Glomerular visceral epithelial cell (primary cell): ENCODE measurements around the gene VWA8.
"Not testable (repeated sequence)": the region's sequence is repeated elsewhere in the genome, so short reads cannot be mapped to it uniquely, and the experiment has no call there.

Experiments used
- DNase-seq: peaks from one replicate; pipeline ENCODE4 v3.0.0-alpha.2; 2016; ENCODE audit errors: extremely low spot score

VWA8 gene

DNA sequence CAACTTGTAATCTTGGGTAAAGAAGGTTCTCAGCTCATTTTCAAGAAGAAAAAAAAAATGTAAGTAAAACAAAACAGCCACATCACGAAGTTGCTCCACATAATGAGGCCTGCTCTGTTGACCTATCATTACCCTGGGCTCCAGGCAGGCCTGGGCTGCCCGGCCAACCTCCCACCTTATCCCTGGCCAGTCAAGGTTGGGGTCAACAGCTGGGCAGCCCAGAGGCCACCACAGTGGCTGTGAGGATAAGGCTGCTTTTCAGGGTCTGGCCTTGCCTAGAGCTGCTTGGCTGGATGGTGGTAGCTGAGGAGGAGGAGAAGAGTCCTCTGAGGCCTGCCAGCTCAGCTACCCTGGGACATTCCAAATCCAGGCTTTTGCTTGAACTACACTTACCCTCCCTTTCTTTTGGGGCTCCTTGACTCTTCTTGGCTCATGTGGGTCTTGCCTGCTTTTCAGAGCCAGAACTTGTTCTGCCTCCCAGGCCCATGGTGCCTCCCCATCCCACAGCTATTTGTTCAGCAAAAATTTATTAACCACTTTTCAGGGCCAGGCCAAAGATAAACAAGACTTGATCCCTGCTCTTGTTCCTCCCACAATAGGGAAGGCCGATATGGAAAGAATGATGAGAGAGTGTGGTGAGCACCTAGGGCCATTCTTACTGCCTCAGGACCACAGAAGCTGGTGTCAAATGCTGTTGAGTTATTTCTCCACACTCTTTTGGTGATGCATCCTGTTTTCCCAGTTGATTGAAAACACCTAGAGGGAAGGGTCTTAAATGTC is 401.9 kb downstream of the VWA8 start:
- no peak for DNase-seq

DNA sequence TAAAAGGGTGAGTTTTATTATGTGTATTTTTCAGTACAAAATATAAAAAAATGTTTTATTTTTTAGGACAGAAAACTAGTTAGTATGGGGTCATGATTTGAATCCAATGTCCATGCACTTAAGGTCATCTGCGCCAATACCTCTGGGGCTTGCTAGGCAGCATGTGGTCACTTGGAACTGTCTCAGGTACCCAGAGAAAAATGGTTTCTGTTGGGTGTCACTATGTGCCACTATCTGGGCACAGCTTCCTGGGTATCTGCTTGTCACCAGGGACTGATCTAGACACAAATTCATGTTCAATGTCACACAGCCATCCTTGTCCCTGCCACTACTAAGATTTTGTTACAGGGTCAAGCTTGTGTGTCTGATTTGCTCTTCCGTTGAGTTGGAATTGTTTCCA is 403.2 kb downstream of the VWA8 start:
- no peak for DNase-seq

DNA sequence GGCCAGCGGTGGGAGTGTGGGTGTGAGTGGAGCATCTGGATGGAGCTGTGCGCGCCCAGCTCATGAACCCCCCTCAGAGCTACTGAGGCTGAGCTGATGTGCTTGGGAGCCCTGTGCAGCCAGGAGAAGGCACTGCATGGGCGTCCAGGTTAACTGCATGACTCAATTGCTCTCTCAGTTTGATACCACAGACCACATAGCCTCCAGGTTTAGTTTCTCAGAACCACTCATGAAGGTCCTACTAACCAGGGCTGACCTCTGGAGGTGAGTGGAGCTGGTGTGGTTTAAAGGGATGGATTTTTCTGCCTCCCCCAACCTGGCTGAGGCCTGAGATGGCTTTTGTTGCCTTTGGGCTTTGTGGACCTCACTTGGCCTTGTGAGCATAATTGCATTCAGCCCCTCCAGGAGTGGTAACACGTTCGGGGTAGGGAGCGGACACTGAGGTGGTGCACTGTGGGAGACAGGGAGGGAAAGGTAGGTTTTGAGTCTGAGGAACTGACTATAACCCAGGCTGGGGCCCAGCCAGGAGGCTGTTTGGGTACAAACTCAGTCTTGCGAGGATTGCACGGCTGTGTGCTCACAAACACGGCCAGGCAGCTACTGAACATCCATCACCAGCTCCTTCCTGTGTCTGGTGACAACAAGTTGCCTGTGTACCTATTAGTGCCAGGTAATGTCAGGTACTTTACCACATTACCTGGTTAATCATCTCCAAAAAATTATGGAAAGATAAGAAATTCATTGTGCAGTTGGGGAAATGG is 406.1 kb downstream of the VWA8 start:
- DNase-seq = no peak

DNA sequence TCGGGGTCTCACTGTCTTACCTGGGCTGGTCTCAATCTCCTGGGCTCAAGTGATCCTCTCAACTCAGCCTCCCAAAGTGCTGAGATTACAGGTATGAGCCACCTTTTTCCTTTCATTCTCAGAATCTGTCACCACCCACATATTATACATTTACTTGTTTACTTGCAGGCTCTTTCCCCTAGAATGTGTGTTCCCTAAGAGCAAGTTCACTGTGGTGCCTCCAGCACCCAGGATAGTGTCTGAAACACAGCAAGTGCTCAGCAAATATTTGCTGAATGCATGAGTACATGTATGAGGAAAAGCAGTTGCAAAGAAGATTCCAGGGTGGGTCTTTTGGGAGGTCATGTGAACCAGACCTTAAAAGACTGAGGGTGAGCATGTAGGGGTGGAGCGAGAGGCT is 406.7 kb downstream of the VWA8 start:
- DNase-seq = no peak

DNA sequence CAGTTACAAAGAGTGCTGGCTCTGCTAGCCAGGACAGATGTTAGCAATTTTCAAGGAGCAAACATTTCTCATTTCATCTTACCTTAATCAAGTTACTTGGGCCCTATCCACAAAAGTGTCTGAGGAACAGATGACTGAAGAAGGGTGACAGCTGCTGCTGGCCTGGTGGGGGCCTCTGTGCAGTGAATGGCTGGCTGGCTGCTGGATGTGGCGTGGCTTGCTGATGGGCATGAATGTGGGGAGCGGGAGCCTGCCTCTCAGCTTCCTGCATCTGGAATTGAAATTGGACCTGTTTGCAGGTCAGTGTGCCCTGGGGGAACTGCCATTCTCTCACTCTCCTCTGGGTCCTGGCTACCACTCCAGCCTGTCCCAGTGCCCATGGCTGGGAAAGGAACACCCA is 408.9 kb downstream of the VWA8 start:
- DNase-seq = no peak

DNA sequence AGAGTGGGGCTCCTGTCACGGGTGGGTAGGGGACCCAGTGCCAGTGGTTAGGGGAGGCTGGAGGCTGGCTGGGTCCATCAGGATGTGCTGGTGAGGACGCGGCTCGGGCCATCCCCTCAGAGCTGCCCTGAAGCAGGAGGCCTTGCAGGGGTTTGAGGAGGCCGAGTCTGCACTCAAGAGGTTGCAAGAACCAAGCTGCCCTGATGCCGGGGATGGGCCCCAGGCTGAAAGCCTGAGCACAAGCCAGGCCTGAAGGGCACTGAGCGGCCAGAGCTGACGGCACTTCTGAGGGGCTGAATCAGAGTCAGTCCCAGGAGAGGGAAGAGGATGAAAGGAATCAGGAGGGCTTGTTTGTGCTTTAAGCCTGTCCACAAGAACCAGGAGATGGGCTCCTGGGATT is 410.6 kb downstream of the VWA8 start:
- DNase-seq = no peak

DNA sequence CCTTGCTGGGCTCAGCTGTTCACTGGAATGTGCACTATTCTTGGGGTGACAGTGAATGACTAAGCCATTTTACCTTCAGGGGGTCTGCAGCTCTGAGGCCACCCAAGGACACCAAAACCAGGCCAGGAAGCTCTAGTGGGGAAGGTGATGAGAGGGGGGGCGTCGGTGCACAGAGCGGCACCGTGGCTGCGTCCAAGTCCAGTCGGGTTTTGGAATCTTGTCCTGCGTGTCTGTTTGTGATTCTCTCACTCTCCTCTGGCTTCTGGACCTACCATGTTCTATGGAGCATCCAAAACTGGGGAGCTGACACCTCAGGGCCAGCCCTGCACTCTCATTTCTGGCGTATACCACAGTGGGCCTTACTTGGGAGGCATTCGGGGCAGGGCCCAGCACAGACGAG is 411.4 kb downstream of the VWA8 start:
- DNase-seq = no peak

DNA sequence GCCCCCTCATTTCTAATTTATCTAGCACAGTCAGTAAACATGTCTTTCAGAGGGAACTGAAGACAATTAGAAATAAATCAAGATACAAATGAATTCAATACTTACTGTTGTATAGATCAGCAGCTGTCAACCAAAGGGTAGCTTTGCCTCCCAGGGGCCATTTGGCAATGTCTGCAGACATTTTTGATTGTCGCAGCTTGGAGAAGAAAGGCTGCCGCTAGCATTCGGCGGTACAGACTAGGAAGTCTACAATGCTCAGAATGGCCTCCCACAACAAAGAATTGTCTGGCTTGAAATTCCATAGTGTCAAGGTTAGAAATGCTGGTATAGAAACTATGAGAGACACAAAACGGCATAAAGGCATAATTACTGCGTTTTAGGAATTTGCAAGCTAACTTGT is 412.0 kb downstream of the VWA8 start:
- DNase-seq = no peak

DNA sequence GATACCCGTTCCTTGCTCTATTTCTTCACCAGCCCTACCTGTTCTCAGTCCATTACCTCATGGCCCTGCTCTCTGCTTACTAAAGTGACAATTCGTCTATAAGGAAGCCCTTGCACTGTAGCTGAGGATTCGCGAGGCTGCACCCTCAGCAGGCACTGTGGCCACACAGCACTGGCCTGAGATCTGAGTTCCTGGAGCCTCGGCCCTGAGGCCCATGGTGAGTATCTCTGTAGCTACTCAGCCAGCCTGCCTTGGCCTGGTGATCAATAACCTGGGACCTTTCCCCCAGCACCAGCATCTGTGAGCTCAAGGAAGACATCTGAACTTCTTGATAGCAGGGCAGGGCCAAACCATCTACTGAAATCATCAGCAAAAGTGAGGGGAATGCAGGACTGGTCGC is 412.9 kb downstream of the VWA8 start:
- no peak for DNase-seq

DNA sequence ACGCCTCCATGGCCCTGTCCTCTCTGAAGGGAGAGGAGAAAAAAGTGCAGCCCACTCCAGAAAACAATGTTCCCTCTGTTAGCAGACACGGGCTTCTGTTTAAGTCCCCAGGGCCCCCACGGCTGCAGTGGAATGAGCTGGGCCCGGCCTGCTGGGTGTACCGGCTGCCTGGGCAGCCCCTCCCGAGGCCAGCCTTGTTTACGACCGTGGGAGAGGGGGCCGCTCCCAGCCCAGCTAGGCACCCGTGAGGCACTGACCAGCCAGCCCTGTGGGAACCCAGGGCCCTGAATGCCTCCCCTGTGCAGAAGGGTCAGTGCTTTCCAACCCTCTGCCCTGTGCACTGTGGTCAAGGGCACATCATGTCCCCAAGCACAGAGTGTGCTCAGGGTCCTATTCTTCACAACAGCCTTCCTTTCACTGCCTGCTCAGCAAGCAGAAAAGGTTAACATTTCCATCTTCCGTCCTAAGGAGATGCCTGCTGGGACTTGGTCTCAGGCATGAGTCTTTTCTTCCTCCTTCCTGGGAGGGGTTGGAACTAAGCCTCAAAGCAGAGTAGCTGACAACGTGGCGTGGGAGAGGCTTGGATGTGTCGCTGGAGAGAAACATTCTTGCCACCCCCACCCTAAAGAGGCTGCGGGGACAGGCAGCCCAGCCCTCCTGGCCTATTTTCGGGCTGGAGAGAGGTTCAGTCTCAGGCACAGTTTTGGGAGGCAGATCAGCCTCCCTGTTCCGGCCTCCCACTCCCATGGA is 413.5 kb downstream of the VWA8 start:
- no peak for DNase-seq

DNA sequence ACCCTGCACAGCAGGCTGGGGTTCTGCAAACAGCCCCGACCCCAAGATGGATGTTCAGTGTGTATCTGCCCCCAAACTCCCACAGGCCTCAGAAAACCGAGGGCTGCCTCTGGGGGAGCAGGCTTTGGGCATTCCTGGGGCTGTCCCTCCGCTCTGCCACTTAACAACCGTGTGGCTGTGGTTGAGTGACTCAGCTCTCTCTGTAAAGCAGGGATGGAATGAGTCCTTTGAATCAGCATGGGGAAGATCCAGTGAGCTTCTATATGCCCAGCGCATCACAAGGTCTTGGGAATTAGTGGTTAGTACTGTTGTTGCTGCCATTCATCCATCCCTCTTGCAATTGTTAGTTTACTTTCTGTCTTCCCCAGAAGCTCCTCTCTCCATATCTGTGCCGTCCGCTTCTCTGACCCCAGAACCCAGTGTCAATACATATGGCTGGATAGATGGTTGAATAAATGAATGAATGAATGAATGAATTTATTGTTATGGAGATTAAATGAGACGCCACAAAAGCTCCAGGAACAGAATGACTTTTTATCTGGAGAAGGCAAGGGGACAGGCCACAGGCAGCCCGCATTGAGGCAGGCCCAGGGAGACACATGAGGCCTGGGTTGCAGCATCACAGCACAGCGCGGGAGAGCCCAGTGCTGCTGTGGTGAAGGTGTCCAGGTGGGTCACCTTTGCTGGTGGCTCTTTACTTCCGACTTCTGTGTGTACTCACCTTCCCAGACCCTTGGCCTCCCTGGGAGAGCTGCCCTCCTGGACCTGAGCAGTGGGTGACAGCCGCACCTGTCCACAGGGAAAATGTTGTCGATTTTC is 414.3 kb downstream of the VWA8 start:
- DNase-seq = peak; percentile 84

DNA sequence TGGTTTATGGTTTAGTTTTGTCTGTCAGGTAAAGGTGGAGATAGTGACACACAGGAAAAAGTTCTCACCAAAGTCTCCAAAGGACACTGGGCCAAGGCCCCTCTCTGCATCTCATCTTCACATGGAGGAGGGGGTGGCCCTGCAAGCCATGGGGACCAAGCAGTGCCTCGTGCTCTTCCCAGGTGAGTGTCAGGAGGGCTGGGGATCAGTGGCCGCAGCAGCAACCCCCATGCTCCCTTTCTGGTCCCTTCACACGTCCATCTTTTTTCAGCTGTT is 415.5 kb downstream of the VWA8 start:
- no peak for DNase-seq

DNA sequence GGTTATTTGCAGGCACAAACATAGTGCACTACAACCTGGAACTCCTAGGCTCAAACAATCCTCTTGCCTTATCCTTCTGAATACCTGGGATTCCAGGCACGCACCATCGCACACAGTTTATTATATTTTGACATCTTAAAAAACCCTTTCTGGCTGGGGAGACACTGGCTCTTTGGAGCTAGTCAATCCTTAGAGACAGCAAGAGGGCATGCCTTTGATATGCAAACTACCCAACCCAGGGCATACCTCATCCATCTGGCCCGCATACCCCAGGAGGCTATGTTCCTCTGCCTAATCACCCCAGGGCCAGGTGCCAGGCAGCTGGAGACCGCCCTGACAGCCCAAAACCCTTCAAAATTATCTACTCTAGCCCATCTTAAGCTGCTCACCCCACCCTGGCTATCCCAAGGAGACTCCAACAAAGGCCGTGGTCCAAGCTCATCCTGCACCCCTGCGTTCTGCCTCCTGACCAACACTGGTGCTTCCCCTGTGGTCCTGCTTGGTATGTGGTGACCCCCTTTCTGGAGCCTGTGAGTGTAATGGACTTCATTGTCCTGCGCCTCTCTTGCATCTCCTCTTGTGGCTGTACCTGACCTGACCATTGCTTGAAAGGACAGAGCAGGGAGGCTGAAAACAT is 417.1 kb downstream of the VWA8 start:
- peak; percentile 60 for DNase-seq

DNA sequence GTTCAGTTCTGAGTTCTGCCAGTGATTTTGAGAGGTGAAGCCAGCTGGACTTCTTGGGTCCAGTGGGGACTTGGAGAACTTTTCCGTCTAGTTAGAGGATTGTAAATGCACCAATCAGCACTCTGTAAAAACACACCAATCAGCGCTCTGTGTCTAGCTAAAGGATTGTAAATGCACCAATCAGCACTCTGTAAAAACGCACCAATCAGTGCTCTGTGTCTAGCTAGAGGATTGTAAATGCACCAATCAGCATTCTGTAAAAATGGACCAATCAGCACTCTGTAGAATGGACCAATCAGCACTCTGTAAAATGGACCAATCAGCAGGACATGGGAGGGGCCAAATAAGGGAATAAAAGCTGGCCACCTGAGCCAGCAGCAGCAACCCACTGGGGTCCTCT is 418.1 kb downstream of the VWA8 start:
- DNase-seq = not testable (repeated sequence)

DNA sequence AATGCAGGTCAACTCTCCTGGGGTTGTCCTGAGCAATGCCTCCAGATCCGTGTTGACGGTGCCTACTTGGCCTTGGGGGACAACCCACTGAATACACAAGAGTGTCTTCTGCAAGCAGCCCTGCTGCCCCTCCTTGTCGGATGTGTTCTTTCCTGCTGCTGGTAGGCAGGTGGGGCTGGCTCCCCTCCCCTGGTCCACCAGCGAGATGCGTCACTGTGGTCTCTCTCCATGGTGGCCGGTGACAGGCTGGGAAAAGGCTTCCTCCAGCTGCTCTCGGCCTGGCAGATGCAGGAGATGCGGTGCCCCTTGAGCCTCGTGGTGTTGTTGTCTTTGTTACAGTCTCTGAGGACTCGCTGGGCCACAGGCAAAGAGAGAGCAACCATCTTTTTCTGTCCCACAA is 418.6 kb downstream of the VWA8 start:
- DNase-seq = no peak

DNA sequence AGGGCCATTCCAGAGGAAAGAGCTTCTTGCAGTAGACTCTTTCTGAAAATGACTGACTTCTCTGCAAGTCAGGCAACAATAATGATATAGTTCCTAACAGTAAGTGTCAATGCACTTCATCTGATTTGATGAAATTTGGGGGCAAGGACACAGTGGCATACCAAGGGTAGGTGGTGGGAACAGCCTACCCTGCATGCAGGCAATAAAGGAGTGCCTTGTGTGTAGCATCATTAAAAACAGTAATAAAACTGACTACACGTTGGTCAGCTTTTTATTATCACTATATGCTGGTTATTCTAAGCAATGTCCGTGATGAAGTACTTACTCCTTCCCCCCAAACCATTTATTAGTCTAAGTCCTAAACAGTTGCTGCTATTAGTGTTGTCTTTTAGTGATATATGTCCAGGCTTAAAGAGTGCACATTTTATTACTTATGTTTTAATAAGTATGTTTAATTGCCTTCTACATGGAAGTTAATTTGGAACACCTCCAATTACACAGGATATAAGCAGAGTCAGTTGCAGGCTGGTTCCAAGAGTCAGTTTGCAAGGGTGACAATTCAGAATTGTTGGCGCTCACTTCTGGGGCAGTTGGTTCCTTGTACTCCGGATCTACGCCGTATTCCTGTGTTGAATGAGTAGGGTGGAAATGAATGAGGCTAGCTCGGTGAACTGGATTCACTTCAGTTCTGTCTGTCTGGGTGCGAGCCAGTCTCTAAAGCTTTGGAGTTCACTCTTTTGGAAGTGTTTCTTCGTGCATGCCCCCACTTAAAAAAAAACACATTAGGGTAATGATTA is 419.6 kb downstream of the VWA8 start:
- DNase-seq = no peak

DNA sequence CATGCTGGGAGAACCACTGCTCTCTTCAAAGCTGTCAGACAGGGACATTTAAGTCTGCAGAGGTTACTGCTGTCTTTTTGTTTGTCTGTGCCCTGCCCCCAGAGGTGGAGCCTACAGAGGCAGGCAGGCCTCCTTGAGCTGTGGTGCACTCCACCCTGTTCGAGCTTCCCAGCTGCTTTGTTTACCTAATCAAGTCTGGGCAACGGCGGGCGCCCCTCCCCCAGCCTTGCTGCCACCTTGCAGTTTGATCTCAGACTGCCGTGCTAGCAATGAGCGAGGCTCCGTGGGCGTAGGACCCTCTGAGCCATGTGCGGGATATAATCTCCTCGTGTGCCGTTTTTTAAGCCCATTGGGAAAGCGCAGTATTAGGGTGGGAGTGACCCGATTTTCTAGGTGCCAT is 420.7 kb downstream of the VWA8 start:
- DNase-seq = not testable (repeated sequence)

DNA sequence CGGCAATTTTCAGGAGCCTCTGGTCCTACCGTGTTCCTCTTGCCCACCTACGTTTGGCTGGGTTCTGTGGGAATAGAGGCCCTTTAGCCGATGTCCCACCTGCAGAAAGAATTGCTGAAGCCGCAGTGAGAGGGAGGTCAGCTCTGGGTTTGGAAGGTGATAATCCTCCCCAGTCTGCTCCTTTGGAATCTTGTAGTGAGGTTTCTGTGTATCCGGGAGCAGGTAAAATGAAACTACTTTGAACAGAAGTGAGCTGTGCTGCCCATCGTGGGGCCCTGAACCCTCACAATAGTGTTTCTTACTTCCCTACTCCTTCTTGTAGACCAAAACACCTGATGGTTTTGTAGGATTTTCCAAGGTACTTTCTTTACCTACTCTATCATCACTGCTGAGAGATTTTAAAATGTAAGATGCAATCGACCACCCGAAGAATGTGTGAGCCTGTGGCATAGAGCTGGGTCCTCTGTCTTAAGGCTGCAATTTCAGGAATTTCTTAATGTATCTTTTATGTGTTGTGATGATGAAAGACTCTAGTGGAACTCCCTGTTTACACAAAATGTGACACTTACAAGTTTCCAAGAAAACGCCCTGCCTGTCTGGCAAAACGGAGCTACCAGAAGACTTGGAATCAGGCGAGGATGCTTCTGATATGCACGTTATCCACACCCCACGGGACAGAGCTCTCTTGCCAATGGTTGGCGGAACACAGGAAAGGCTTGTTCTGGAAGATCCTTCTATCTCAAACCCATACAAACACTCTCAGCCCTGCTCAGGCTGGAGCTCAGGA is 427.4 kb downstream of the VWA8 start:
- DNase-seq = no peak

DNA sequence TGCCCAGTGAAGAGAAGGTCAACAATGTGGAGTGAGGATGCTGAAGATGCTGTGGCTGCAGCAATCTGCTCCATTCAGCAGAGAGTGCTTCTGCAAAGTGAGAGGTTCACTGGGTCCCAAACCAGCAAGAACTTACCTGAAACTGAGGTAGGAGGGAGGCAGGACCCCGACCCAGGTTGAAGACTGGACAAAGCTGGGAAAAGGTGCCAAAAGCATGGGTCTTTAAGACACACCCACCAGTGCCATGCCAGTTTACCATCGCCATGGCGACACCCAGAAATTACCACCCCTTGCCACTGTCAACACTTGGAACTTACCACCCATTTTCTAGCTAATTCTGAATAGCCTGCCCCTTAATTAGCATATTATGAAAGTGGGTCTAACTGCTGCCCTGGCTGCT is 432.9 kb downstream of the VWA8 start:
- no peak for DNase-seq
